SU-DHL-6 (cell line): ENCODE measurements around the gene TRIM23.

Experiments used
- EZH2phosphoT487 ChIP-seq: fragments of 200-600 bp; sonication (generic), shearing (Covaris generic); conservative IDR thresholded peaks from 2 replicates; pipeline ENCODE4 v1.6.1; 2018; ENCODE audit warnings: mild to moderate bottlenecking, antibody characterized with exemption, low read length, moderate library complexity, mixed read lengths
- TF ChIP-seq, protein P1 (sequence below): fragments of 200-600 bp; sonication (generic); IDR thresholded peaks from one replicate; pipeline ENCODE4 v1.5.1; 2017; ENCODE audit warnings: antibody characterized with exemption, mild to moderate bottlenecking, low read length, moderate library complexity; ENCODE audit not compliant: insufficient read depth, poor library complexity, severe bottlenecking

DNA sequence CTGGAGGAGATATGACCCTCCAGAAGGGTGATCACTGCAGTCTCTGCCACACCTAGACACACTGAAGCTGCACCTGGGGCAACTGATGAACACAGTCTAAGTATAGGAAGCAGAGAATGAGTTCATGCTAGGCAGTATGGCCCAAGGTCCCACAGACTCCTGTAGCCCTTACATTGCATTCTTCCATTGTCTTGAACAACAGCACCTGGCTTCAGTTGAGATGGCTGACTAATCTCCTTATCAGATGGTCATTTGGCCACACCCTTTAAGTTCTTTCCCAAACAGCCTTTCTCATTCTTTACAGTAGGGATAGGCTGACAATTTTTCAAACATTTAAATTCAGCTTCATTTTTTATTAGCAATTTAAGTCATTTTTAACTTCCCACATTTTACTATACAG is 84.3 kb downstream of the TRIM23 start:
- TF ChIP-seq, protein P1, sequence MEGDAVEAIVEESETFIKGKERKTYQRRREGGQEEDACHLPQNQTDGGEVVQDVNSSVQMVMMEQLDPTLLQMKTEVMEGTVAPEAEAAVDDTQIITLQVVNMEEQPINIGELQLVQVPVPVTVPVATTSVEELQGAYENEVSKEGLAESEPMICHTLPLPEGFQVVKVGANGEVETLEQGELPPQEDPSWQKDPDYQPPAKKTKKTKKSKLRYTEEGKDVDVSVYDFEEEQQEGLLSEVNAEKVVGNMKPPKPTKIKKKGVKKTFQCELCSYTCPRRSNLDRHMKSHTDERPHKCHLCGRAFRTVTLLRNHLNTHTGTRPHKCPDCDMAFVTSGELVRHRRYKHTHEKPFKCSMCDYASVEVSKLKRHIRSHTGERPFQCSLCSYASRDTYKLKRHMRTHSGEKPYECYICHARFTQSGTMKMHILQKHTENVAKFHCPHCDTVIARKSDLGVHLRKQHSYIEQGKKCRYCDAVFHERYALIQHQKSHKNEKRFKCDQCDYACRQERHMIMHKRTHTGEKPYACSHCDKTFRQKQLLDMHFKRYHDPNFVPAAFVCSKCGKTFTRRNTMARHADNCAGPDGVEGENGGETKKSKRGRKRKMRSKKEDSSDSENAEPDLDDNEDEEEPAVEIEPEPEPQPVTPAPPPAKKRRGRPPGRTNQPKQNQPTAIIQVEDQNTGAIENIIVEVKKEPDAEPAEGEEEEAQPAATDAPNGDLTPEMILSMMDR: no peak
- TF ChIP-seq EZH2phosphoT487: no peak
